Transverse colon (tissue), 3 donors: ENCODE measurements around the gene CMPK1.

Experiments used
- POLR2A ChIP-seq: fragments of 450-650 bp; IDR thresholded peaks from one replicate; pipeline ENCODE4 v1.6.1; 2016; ENCODE audit warnings: antibody characterized with exemption, mild to moderate bottlenecking, moderate library complexity
- POLR2AphosphoS5 ChIP-seq, 3 donors: sonication (generic); formaldehyde crosslinking; IDR thresholded peaks; one replicate each; pipeline ENCODE4 v1.6.1; 2016; ENCODE audit warnings: antibody characterized with exemption in 3 of 3

DNA sequence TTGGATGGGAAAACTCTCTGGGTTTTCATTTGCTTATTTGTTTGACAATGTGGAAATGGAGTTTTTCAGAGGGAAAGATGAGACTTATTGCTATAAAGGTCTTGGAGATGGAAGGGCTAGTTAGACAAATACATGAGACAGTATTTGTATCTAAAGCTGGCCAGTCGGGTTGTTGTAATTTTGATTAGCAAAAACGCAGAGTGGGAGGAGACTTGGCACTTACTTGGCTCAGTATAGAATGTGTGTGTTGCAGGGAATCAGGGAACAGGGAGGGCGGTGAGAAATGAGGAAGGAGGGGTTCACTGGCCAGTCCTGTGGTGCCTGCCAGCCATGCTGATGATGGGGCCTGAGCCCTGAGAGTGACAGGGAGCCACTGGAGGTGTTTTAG is 76.5 kb downstream of the CMPK1 start:
- TF ChIP-seq POLR2A (no peak), POLR2AphosphoS5 (IDR thresholded peaks at IDR 0.05) (no peak)
